ENCODE data around the gene C11orf71.

Gene C11orf71

DNA sequence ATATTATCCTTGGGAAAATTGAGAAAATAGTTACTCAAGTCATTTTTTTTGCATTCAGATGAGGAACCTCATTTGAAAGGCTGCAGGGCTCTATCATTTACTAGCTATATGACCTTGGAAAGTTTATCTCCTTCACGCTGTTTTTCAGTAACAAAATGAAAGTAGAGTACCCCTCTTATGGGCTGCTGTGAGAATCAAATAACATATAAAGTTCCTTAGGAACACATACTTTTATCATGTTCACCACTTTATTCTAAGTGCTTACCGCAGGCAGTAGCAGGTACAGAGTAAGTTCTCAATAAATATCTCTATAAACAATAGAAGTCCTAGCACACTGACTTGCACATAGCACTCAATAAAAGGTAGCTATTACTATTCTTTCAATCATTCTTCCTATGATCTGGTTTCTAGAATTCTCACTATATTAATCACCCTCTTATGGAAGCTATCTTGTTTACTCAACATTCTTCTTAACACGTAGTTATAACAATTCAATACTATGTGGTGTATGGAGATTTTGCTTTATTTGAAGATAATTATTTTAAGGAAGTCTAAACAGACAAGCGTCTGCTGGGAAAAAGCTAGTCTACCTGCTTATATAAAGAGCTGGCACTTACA is 1.9 kb downstream of the C11orf71 start:
- no peak for DNase-seq

DNA sequence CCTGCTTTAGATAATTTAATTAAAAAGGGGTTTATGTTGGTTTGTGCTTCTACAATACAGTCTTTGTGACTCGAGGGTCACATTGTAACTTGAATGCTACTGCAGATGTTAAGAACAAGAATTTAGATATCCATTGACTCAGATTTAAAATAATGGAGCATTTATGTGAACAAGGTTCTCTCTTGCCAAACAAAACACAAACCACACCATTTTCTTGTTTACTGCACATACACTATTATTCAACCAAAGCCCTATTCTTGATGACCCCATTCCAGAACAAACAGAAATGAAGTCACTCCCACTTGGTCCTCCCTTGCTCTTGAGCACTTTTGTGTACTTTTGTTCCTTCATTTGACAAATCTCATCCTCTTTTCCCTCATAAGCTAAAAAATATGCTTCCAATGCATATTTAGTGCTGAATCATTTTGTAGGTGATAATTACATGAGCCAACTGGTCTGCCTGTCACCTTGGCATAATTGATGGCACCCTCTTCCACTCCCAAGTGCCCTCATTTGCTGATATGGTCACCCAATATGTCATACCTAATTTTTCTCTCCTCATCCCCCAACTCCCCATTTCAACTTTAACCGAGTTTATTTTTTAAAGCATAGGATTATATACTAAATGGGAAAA is 2.8 kb downstream of the C11orf71 start:
- DNase-seq = no peak

DNA sequence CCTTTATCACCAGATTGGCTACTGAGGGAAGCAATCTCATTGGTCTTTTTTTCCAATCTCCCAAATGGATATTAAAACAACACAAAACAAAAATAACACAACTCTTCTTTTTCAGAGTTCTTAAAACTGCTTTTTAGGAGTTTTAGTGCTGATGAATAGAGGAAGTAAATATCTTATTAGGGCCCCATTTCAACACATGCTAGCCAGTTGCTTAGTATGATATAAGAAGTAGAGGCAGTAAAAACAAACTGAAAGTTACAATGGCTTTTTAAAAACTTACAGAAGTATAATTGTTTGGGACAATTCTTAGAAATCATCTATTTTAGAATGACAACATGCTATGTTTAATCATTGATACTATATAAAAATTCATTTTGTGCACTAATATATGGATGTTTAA is 3.4 kb downstream of the C11orf71 start:
- no peak for DNase-seq

DNA sequence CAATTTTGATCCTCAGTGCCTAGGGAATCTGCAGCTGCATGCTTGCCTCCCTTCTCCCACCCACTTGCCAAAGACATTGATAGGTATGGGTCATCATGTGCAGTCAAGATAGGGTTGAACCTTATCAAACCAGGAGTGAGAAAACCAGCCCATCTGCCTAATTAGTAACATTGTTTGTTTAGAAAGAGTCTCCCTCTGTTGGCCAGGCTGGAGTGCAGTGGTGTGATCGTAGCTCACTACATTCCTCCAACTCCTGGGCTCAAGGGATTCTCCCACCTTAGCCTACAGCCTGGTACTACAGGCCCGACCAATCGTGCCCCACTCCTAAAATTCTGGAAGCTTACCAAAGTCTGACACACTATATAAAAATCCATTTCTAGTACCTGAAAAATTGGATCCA is 4.6 kb downstream of the C11orf71 start:
- DNase-seq = peak; percentile 68

DNA sequence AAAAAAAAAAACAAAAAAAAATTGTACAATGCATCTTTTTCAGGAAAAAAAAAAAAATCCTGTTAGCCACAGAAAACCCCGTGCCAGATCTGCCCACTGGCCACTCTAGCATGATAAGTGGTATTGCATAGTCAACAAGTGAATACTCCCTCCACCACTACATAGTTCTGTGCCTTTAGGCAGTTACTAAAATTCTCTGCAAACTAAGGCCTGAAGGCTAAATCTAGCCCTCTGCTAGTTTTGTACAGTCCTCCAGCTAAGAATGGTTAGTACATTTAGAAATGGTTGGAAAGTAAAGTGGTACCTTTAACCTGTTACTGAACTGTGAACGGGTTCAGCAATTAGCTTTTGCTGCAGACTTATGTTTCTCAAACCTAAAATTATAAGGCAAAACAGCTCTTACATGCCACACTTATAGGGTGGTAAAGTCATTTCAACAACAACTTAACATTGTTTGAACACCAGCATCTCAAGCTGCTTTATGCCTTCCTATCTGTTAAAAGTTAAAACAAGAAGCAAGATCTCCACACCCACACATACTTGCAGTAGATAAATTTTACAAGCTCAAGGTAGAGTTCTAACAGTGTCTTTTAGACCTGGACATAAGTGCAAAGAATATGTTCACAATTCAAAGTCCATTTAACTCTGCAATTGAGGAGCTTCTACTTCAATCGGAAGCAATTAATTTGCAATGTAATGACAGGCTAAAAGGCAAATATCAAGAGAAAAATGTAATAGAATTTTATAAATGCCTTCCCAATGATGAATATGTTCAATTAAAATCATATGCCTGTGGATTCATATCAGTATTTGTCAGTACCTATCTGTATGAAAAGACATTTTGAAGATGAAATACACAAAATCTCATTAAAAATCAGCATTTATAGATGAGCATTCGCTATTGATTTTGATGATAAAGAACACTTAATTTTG is 7.3 kb downstream of the C11orf71 start:
- DNase-seq = no peak

DNA sequence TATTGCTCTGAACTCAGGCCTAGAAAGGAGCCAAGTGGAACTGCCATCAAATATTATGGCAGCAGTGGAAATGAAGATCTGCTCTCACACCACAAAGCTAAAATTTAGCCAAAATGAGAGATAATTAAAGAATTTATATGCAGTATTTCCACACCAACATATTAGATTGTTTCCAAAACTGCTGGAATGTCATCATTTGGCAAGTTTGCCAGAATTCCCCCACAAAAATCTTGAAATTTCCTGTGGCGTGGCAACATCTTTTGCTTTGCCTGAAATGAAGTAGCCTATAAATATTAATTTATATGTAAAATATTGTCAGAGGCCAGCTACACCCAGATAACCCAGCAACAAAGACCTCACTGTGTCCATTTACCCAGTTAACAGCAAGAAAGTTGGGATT is 13.8 kb downstream of the C11orf71 start:
- DNase-seq = no peak

DNA sequence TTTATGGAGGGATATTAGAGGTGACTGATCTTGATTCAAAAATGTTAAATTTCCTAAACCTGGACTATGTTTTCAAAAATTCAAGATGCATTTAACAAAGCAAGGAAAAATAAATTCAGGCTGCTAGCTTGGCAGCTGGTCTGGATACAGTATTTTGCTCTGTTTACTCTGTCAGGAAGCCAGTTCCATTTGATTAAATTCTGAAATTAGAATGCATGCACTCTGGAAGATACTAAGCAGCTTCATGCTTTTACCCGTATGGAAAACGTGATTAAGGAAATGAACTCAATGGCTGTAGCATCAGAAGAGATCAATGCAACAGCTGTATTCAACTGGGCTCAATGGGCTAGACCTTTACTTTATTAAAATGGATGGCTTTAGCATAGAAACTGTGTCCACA is 14.2 kb downstream of the C11orf71 start:
- no peak for DNase-seq

DNA sequence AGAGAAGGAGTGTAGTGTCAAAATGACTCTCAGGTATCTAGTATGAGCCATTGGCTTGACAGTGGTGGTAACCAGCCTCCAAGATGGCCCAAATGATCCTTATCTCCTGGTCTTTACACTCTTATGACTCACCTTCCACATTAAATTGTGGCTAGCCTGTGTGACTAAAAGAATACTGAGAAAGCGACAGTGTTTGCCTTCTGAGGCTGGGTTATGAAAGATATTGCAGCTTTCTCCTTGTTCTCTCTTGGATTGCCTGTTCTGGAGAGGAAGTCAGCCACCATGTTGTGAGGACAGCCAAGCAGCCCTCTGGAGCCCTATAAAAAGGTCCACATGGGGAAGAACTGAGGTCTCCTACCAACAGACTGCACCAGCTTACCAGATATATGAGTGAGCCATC is 15.8 kb downstream of the C11orf71 start:
- DNase-seq = no peak

DNA sequence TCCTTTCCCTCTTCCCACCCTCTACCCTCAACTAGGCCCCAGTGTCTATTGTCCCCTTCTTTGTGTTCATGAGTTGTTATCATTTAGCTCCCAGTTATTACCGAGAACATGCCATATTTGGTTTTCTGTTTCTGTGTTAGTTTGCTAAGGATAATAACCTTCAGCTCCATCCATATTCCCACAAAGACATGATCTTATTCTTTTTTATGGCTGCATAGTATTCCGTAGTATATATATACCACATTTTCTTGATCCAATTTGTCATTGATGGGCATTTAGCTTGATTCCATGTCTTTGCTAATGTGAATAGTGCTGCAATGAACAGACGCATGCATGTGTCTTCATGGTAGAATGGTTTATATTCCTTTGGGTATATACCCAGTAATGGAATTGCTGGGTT is 17.8 kb downstream of the C11orf71 start:
- no peak for DNase-seq

DNA sequence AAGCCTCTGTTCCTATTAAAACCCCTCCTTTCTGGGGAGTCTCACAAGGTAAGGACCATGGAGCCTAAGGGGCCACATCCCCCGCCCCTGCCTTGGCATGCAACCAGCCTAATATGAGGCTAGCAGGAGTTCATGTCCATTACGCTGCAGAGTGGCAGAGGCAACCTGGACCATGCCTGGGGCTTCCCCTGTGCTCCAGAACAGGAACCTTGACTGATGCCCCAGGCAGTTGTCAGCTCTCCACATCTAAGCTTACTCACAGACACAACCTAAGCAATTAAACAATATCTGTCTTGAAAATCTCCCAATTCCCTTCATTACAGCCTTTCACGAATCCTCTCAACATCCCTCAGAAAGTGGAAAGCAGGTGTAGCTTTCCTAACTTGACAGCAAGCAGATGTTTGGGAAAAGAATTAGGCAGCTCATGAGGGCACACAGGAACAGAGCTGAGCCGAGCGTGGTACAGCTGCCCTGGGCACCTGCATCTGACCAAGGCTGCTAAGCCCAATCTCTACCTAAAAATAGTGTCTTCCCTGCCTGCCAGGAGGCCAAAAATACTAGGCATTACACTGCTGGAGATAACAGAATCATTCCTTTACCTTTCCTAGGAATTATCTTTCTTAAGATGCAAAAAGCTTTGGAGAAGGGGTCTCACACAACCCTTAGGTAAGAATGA is 20.8 kb downstream of the C11orf71 start:
- no peak for DNase-seq

DNA sequence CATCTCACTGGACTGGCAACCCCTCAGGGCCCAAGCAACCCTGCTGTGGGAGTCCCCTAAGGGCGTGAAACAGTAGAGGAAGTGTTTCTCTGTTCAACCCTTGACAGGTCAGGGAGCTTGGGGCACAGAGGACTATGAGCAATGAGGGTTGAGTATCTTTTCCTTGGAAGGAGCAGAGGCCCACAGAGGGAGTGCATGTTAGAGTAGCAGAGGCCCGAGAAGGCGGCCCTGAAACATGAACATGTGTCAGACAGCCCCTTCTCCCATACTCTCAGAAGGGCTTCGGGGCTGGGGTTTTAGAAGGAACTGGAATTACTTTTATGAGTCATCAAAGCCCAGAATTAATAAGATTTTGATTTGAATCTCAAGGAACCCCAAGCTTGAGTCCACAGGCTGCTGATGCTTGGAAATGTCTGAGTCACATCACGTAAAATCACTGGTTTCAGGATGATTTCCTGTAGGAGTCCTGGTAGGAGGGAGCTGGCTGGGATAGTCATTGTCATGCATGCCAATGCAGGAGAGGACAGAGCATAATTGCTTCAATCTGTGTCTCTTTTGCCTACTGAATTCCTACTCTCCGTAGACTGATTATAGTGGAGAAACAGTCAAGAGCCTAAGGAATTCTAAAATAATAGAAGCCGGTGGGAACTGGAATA is 22.6 kb downstream of the C11orf71 start:
- DNase-seq = peak; percentile 76

DNA sequence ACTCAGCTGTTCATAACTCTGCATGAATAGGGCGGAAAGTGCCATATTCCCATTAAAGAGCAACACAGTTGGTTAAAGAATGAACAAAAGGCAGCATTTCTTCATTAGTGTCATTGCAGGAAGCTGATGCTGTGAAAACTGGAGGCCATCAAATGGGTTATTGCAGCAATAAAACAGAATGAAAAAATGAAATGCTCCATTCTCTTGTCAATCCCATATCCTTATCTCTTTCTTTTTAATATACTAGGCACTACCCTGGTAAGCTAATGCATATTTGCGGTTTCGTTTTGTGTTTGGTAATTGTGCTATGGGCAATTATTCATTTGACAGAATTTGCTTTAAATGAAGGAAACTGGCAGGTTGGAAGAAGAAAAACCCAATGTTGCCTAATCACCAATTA is 25.3 kb downstream of the C11orf71 start:
- DNase-seq = no peak

DNA sequence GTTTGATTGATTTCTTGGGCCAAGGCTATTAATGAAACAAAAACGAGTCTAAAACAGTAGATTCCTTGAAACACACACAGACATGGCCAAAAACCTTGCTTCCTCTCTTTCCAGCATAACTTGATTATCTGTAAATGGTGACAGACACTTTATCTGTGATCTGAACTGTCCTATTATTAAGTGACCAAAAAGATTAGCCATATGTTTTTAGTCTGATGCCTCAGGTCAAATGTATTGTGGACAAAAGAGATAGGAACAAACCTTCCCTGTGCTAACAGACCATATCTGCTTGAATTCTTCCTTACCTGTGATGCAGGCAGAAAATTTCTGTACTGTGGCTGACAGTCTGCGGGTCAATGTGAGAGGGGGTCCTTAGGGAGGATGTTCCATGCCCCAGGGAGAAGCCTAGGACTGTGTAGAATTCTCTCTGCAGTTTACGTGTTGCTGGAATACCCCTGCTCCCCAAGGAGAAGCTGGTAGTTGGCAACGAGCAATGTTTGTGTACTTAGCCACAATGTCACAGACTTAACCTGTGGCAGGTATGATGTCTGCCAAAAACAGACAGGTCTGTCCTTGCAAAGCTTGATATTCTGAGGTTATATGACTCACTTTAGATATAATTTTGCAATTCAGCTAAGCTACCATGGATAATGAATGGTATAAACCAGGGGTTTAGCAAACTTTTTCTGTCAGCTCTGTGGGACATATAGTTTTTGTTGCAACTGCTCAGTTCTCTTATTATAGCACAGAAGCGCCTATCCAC is 31.2 kb downstream of the C11orf71 start:
- no peak for DNase-seq

DNA sequence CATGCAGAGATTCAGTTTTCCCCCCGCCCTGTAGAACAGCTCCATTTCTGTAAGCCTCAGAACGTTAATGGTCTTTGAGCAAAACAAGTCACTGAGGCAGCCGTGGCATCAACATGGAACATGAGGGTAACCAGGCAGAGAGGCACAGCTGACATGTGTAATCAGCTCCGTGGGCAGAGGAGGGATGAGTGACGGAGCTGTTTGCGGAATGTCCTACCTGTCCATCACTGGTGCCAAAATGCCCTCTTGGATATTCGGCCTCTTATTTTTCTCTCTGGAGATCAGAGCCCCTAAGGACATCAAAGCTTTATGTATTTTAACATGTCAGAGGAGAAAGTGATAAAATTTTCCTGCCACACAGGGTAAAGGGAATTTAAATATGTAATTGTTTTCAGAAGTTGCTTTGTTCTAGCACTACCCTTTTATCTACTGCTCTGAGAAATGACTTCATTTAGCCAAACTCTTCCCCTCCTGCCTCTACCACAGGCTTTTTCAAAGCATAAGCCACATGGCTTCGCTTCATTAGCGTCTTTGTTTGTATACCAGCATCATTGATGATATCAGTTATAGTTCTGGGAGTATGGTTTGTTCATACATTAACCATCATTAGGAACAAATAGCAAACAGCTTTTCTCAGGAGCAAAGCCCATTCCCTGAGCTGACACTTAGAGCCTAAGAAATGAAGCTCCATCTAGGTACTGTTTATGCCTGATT is 32.9 kb downstream of the C11orf71 start:
- DNase-seq = no peak

DNA sequence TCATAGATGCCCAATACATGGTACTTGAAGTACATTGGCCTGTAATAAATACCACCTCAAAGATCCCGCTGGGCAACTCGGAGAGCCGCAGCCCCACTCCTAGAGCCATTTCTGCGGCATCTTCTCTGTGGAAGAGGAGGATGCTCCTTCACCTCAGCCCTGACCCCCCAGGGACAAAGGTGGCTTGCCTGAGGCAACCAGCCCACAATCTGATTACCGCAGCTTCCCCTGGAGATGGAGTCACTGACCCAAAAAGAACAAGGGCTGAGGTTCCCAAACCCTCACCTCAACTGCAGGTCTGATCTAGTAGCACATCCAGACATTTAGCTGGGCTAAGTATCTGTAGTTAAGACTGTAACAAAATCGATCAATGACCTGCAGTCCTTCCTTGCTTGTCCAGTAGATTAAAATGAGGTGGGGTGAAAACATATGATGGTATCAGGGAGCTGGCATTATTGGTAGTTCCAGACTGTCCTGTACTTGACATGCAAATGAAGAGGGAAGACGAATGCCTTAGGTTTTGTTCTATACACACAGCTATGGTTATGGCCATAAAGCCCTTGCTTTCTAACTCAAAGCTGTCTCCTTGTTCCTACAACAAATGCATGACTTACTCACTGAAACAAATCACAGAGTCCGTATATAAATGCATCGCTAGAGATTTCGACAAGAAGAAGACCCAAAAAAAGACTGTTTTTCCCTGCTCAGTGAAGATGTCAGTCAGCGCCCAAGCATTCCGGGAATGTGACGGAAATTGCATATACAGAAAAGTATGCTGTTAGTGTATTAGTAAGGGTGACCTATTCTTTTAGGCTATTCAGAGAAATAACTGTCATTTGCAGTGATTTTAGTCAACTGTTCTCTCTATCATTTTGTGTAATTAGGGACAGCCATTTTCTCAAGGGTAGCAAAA is 33.7 kb downstream of the C11orf71 start:
- DNase-seq = peak; percentile 74

DNA sequence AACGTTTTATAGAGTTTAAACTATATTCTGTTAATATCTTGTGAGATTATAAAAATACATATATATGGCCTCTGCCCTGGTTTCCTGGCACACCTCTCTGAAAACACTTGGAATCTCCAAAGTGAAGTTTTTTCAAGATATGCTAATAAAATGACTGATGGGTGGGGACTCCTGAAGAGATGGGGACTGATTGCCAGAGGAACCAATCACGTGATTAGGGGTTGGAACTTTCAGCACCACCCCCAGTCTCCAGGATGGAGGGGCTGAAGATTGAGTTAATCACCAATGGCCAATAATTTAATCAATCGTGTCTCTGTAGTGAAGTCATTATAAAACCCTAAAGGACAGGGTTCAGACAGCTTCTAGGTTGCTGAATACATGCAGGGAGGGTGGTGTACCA is 37.4 kb downstream of the C11orf71 start:
- no peak for DNase-seq

DNA sequence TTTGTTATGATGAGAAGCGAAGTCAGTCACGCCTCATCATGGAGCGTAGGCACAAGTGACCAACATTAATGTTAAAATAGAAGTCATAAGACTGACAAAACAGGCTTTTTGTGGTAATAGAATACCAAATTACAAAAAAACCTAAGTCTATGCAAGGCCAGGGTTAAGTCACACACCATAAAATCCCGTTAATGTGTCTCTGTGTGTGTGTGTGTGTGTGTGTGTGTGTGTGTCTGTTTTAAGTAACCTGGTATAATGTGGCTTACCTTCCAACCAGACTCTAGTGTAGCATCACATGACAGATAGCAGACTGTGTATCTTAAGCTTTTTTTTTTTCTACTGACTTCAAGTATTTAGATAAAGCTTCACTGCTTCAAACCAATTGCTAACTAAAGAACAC is 38.0 kb downstream of the C11orf71 start:
- no peak for DNase-seq

DNA sequence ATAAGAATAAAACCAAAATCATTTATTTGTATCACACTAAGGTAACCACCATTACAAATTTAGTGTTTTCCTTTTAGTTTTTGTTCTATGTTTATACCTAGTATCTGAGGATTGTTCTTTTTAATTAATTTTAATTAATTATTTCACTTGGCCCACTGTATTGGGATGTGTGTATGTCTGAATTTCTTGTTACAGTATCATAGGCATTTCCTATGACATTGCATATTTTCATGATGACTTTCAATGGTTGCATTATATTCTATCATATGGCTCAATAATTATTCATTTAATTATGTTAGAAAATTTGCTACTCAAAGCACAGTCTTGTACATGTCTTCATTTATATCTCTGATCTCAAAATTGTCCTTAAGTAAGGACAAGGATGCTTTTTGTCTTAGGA is 41.0 kb downstream of the C11orf71 start:
- DNase-seq = no peak

DNA sequence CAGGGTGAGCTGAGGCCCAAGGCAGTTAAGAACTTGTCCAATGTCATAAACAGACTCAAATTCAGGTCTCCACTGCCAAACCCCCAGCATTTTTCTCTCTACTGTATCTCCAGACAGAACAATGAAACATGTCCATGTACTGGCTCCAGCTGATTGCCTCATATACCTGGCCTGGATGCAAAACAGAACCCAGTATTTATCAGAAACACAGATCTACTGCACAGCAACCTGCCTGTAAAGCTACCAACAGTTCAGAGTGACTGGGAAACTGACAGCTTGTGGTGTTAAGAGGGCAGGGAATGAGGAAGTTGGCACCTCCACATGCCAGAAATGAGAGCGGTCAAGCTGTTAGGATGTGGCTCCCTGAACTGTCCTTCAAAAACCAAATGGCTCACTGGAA is 41.6 kb downstream of the C11orf71 start:
- no peak for DNase-seq

DNA sequence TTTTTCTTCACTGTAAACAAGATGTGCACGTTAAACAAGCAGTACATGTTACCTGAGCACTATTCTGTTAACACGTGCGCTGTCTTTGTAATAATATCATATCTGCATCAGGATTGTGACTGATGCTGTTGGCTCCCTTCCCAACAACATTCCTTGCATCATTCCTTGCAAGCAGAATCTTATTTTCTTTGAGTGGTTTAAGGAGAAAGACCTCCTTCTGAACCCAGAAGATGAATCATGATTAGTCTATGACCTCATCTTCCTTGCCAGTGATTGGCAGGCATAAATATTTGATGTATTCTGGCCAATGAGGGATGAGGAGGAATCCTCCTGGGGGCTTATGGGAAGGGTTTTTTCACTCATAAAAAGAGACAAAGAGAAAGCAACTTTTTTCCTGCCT is 46.2 kb downstream of the C11orf71 start:
- DNase-seq = no peak

Measured in islet precursor cell (in vitro differentiated cells).